ENCODE results near the gene DGKD.

DNA sequence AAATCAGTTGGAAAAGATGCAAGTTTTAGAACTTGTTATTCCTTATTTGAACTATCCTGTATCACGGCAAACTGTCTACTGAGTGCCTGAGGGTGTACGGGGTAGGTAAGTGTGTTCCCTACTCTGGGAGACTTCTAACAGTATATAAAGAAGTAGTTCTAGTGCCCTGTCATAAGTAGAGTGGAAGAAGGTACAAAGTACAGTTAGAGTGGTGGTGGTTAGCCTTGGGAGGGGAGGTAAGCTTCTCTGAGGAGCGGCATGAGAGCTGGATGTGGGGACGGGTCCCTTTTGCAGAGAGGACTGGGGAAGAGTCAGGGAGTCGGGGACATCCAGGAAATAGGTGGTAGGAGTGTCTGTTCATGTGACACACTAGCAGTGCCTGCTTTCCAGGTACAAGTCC, 48.5 kb downstream of the DGKD start:
- TF ChIP-seq SAFB (IDR thresholded peaks at IDR 0.05; ENCODE audit: borderline replicate concordance, low read depth, low read length) (no peak), TSC22D4 (tag; IDR thresholded peaks at IDR 0.05) (no peak), EZH2 (IDR thresholded peaks at IDR 0.05; ENCODE audit: borderline replicate concordance, low read depth, low read length) (no peak), ARNT (IDR thresholded peaks at IDR 0.05) (no peak), SIX5 (IDR thresholded peaks at IDR 0.05; ENCODE audit: borderline replicate concordance in 1 of 2, insufficient read depth in 1 of 2, low read depth in 1 of 2, low read length in 2 of 2) (no peak), HEY1 (CRISPR knock-in tag; IDR thresholded peaks at IDR 0.05; ENCODE audit: borderline replicate concordance) (no peak), FOXP1 (CRISPR knock-in tag; IDR thresholded peaks at IDR 0.05) (no peak)
- TF ChIP-seq, protein P1, sequence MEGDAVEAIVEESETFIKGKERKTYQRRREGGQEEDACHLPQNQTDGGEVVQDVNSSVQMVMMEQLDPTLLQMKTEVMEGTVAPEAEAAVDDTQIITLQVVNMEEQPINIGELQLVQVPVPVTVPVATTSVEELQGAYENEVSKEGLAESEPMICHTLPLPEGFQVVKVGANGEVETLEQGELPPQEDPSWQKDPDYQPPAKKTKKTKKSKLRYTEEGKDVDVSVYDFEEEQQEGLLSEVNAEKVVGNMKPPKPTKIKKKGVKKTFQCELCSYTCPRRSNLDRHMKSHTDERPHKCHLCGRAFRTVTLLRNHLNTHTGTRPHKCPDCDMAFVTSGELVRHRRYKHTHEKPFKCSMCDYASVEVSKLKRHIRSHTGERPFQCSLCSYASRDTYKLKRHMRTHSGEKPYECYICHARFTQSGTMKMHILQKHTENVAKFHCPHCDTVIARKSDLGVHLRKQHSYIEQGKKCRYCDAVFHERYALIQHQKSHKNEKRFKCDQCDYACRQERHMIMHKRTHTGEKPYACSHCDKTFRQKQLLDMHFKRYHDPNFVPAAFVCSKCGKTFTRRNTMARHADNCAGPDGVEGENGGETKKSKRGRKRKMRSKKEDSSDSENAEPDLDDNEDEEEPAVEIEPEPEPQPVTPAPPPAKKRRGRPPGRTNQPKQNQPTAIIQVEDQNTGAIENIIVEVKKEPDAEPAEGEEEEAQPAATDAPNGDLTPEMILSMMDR (IDR thresholded peaks at IDR 0.05 in 2 of 3, conservative IDR thresholded peaks at IDR 0.05 in 1 of 3; ENCODE audit: insufficient read depth in 2 of 3, low read depth in 1 of 3, low read length in 3 of 3) = no peak
- TF ChIP-seq, protein P2, sequence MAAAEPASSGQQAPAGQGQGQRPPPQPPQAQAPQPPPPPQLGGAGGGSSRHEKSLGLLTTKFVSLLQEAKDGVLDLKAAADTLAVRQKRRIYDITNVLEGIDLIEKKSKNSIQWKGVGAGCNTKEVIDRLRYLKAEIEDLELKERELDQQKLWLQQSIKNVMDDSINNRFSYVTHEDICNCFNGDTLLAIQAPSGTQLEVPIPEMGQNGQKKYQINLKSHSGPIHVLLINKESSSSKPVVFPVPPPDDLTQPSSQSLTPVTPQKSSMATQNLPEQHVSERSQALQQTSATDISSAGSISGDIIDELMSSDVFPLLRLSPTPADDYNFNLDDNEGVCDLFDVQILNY (CRISPR knock-in tag; IDR thresholded peaks at IDR 0.05) = no peak
- TF ChIP-seq, protein P3, sequence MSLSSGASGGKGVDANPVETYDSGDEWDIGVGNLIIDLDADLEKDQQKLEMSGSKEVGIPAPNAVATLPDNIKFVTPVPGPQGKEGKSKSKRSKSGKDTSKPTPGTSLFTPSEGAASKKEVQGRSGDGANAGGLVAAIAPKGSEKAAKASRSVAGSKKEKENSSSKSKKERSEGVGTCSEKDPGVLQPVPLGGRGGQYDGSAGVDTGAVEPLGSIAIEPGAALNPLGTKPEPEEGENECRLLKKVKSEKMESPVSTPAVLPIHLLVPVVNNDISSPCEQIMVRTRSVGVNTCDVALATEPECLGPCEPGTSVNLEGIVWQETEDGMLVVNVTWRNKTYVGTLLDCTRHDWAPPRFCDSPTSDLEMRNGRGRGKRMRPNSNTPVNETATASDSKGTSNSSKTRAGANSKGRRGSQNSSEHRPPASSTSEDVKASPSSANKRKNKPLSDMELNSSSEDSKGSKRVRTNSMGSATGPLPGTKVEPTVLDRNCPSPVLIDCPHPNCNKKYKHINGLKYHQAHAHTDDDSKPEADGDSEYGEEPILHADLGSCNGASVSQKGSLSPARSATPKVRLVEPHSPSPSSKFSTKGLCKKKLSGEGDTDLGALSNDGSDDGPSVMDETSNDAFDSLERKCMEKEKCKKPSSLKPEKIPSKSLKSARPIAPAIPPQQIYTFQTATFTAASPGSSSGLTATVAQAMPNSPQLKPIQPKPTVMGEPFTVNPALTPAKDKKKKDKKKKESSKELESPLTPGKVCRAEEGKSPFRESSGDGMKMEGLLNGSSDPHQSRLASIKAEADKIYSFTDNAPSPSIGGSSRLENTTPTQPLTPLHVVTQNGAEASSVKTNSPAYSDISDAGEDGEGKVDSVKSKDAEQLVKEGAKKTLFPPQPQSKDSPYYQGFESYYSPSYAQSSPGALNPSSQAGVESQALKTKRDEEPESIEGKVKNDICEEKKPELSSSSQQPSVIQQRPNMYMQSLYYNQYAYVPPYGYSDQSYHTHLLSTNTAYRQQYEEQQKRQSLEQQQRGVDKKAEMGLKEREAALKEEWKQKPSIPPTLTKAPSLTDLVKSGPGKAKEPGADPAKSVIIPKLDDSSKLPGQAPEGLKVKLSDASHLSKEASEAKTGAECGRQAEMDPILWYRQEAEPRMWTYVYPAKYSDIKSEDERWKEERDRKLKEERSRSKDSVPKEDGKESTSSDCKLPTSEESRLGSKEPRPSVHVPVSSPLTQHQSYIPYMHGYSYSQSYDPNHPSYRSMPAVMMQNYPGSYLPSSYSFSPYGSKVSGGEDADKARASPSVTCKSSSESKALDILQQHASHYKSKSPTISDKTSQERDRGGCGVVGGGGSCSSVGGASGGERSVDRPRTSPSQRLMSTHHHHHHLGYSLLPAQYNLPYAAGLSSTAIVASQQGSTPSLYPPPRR (CRISPR knock-in tag; IDR thresholded peaks at IDR 0.05; ENCODE audit: borderline replicate concordance) = no peak
